Activated T-cell treated with anti-CD3 and anti-CD28 coated beads for 24 hours (primary cell): Measurements from ENCODE around the gene LCP2.
A peak's percentile ranks its signal among the peaks of the same experiment; 100 is the strongest.

Experiments used
- DNase-seq: peaks from one replicate; pipeline ENCODE4 v3.0.0-alpha.2; 2020; ENCODE audit warnings: low read depth

Gene LCP2

DNA sequence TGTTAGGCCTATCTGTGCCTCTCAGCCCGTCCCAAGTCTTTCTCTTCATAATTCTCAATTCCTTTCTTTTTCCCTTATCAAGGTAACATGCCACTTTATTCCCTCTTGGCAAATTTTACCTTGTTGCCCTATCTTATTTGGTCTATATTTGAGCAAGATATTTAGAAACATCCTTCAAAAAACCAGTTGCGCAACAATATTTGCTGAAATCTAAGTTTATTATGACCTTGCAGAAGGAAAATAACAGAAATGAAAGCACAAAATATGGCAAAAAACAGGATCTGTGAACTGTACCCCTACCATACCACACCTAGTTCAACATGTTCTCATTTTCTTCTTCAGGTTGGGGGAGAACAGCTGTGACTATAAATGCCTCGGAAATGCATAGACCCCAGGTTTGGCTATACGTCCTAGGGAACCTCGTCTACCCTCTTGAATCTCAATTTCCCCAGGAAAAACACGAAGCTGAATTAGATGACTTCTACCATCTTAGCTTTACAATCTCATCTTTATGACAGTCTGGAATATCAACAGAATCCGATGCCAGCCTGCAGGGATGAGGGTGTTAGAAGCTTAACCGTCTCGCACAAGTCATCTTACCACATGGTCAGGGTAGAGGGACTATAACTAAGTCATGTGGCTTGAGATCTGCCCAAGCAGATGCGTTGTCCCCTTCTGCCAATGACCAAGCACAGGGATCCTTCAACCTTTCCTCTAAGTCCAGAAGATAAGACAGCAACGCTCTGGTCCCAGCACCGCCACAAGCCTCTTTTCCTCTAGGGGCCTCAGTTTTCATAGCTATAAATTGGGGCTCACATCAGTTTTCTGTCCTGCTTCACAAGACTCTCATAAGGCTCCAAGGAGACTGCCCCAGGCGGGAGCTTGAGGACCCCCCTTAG is 1.3 kb downstream of the LCP2 start:
- DNase-seq: no peak

DNA sequence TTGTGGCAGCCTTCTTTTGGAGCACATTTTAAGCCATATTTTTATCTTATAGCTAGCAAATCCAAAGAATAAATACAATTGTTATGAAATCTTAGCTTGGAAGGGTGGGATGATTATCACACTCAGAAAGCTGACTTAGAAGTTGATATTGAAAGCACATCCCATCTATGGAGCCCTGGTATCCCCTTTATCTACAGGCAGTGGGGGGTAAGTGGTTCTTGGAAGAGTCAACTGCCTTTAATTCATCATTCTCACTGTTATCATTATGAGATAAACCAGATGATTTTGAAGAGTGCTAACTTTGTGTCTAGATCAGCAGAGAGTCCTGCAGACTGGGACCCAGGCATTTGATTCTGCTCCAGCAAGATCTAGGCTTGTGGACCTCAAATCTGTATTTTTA is 3.0 kb downstream of the LCP2 start:
- no peak for DNase-seq

DNA sequence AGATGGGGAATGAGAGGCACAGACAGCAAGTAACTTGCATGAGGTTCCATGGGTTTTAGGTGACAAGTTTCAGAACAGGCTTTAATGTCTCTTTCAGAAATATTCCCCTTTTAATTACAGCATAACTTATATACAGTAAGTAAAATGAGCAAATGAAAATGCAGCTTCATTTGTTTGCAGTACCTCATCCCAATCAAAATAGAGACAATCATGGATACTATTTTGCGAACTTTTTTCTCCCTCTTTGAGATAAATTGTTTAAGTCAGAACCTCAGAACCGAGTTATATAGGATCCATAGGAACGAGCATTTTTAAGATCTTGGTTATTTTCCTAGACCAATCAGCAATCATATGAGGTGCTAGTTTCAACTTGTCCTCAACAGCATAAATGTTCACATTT is 3.5 kb downstream of the LCP2 start:
- no peak for DNase-seq

DNA sequence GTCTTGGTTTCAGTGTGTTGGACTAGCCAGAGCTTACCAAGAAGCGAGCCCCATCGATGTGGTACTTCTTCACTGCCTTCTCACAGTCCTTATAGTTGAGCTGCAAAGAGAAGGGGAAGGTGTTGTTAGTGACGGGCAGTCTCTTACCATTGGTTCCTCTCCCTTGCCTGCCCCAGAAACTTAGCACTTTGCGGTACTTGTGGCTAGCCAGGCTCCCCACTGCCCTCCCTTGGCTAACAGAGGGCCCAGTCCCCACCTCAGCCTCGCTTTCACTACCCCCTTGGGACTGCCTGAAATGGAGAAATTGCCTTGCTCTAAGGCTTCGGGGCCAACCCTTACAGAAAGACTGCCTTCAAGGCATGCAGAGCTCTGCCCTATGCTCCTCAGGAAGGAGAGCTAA is 4.3 kb downstream of the LCP2 start:
- DNase-seq: peak; percentile 35

DNA sequence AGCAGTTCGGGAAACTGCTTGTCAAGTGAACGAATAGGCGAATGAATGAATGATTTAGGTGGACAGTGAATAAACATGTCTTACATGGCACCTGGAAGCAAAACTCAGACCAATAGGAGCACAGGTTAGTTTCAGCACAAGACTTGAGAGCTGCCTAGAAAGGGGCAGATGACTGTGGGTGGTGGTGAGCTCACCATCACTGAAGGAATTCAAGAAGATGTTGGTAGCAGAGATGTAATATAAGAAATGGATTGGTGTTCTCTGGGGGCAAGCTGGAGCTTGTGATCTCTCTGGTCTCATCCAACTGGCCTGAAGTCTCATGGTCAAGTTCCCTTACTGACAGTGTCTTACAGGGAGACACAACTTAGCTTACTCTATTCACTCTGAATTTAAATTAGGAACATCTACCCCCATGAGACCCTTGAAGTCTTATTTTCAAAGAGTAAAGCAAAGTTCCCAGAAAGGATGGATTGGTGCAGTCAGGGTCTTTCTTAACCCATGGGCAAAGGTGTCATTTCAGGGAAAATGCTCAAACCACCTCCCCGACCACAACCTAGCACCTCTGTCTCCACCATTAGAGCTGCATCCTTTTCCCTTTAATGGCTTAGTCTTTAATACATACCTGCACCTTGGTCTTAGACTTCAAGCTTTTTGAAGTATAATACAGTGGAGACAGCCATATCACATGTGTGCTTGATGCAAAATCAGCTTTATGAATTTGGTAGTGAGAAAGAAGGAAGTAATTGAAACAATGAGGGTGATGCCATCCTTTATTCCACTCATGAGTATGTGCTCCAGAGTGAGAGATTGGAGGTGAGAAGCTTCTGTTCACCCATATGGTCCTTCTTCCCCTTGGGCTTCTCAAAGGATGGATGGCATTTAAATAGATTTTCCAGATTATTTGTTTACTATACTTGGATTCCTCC is 5.1 kb downstream of the LCP2 start:
- no peak for DNase-seq

DNA sequence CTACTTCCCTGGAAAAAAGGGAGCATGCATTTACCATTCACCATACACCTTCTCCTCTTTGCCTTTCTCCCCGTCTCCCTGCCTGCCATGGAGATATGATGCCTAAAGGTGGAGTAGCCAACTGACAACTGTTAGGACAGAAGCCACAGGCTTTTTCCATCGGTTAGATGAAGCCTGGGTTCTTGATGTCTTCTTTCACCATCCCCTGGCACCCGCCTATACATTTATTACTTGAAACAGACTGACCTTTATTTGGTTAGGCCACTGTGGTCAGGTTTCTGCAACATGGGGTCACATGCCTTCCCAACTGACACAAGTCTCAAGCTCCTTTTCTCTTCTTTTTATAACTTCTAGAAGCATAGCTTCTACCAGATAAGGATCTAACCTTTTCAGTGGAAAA is 7.1 kb downstream of the LCP2 start:
- DNase-seq: no peak

DNA sequence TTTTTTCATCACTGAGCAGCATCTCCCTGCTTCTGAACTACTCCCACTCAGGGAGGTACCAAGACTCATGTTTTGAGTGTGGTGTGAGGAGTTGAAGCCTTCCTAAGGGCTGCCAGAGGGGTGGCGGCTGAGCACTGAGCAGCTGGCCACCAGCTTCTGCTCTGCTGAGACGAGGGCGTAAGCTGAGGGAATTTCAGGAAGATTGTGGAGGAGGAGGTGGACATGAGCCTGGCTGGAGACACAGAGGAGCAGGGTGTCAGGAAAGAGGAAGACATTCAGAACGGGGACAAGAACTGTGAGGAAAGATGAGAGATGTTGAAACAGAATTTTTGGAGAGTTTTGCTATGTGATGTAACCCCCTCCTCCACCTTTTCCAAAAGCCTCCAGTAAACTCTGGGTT is 7.8 kb downstream of the LCP2 start:
- no peak for DNase-seq

DNA sequence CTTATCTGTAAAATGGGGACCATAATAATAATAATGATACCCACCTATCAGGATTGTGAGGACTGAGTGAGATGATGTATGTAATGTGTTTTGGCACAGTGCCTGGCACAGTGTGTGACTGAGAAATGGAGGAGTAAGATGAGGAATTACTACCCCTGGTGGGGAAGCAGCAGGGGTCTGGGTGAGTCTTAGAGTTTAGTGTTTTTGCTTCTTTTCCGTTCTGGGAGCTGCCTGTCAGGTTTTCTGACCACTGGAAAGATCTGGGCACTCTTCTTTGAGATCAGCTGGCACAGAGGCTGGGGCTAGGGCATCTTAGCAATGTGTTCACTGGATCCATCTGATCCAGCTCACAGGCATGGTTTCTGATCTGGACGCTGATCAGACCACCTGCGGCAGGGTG is 8.5 kb downstream of the LCP2 start:
- no peak for DNase-seq

DNA sequence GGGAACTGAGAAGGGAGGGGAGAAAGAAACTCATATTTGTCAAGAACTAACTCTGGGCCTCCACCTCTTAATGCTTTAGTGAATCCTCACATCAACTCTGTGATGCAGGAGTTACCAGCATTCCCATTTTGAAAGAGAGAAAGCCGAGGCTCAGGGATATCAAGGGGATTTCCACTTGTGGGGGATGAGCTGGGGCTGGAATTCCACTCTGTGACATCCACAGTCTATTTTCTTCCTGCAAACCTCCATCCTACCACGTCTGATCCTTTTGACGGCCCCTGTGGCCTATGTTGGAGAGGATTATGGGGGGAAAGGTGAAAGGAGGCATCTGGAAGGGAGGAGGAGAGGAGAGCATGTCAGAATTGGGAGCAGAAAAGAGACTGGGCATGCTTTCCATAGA is 9.0 kb downstream of the LCP2 start:
- DNase-seq: no peak

DNA sequence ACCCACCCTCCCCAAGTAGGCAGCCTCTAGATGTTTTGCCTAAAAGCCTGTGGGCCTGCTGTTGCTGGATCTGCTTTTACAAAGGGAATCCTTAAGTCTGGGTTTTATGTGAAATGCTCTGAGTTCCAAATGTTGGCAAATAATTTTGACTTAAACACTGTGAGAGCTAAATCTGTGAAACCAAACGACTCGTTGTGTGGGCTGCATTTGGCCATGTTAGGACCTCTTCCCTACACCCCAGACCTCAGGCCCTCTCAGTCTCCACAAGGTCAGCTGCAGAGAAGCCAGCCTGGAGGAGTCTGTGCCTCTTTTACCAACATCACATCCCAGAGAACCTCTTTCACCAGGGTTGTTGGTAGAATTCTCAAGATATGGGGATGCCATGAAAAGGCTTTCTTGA is 9.4 kb downstream of the LCP2 start:
- no peak for DNase-seq

DNA sequence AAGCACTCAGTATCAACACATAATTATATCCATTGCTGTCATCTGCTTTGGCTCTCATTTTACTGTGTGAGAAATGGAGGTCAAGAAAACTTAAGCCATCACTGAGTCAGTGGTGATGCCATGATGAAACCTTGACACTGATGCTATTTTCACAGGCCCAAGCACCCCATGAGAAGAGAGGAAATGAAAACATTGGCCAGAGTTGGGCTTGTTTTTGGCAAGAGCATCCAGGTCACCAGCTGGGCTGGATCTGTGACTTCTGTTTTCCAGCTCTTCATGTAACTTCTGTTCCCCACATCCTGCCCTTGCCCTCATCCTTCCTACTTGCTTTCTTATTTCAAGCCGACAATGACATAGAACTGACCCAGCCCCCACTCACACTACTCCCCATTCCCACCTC is 10.0 kb downstream of the LCP2 start:
- no peak for DNase-seq

DNA sequence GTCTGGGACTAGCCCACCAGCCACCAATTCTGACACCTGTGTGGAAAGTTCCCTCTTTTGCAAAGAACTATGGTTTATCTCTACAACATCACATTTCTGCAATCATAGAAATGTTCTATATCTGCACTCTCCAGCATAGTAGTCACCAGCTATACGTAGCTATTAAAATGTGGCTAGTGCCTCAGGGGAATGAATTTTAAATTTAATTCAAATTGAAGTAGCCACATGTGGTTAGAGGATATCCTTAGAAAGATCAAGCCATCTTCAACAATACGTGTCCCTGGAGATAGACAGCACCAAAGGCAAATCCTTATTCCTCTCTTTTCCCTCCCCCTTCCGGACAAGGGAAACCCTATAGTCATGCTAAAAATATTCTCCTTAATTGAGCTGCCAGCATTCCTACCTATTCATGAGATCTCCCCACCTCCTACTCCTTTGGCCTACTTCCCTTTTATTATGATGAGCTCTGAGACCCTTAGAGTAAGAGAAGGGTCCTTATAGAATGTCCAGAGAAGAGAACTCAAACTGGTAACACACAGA is 11.1 kb downstream of the LCP2 start:
- no peak for DNase-seq

DNA sequence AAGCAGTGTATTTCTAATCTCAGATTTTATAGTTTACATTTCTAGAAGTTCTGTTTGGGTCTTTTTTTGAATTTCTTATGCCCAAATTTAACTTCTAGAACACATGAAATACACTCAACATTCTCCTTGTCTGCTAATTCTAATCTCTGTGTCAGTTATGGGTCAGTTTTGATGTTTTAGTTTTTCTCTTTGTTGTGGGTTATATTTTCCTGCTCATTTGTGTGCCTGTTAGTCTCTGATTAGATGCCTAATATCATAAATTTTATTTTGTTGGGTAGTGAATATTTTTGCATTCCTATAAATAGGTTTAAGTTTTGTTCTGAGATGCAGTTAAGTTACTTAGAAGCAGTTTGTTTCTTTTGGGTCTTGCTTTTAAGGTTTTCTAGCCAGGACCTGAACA is 12.4 kb downstream of the LCP2 start:
- DNase-seq: no peak

DNA sequence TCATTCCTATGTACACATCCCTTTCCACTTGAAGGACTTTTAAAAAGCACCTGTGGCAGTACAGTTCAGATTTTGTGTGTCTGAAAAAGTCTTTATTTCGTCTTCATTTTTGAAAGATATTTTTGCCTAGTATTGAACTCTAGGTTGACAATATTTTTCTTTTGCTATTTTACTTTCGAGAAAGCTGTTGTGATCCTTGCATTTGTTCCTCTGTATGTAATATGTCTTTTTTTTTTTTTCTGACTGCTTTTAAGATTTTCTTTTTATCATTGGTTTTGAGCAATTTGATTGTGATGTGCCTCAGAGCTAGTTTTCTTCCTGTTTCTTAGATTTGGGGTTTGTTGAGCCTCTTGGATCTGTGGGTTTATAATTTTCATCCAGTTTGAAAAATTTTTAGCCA is 13.3 kb downstream of the LCP2 start:
- no peak for DNase-seq

DNA sequence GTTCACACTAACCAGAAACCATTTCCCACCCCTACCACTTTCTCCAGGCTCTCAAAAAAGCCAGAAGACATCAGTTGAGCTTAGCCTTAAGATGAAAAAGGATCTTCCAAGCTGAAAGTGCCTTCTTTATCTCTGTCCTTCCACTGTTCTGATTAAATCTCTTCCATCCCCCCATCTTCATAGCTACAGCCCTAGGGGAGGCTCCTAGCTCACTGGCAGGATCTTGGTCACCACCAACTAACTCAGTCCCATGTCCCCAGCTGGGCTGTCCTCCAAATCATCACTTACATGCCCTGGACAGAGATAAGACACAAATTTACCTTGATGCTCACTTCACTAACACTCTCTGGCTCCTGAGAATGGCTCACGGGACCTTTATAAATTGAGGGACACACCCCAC is 14.3 kb downstream of the LCP2 start:
- no peak for DNase-seq

DNA sequence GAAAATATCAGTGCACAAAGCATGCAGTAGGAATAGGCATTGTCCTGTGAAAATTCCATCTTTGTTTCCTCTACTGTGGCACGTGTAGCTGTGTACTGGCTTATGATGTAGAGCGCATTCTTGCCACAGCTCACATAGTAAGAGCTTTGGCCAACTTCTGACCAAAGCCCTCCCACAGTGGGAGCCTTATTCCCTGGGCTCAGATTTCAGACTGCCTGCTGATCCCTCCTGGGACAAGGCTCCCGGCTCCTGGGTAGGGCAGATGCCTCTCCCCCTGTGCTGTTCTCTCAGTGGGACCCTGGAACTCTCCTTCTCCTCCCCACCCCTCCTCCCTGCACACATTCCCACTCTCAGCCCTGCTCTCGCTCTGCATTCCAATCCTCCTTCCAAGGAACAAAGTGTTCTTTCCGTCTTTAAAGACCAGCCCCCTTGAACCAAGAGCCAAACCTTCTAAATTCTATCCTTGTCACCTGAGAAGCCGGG is 17.5 kb downstream of the LCP2 start:
- DNase-seq: no peak

DNA sequence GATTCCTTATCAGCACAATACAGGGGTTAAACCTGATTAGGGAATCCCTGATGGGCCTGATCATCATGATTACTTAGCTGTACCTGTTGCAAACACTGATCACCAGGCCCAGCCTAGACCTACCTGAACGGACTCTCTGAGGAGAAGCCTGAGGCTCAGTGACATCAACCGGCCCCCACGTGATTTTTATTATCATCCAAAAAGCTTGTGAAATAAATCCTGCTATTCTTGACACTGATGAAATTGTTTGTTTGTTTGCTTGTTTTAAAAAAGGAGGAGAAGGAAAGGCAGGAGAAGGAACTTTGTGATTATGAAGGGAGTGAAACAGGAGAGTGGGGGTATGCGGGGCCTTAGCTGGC is 18.1 kb downstream of the LCP2 start:
- DNase-seq: no peak

DNA sequence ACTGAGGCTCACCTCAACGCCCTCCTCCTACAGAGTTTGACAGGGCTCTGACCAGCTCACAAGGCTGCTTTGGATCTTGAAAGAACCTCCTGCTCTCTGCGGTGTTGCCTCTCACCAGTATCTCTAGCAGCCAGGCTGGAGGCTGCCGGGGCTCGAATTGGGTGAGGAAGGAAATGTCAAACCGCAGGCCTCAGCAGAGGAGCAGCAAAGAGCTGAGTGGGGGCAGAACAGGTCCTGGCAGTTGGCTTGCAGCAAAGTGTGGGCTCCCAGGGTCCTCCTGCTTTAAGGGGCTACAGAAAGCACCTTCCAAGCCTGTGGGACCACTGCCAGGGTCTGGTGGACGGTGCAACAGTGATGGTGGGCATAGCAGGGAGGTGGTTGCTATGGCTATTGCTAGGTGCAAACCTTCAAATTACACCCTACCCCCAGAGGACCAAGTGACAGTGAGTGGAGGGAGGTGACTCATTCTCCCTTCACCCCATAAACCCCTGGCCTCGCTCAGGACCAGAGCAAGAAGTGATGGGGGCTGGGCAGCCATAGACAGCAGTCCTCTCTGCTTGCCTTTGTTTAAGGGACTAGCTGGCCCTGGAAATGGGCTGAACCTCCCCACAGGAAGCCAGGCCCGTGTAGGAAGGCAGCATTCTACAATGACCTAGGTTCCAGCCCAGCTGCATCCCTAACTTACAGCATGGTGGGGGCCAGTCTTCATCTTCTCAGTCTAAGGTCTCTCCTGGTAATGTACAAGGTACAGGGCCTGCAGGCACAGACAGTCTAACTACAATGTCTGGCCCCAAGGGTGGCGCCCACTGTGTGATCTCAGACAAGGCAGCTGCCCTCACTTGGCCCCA is 18.7 kb downstream of the LCP2 start:
- DNase-seq: peak; percentile 82

DNA sequence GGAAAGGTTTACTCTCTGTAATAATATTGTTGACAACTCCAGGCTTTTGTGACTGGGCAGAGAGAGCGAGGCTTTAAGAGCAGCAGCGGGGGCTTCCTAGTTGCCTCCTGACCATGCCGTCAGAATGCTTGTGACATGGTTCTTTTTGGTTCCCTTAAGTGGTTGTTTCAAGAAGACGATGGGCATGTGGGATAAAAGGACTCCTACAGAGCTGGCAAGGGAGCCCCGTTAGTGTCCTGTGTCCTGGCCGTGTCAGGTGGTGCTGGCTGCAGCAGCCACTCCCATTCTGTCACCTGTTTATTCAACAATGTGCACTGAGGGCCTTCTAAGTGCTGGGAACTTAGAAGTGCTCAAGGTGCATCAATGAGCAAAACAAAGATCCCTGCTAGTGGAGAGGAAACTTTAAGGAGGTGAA is 19.7 kb downstream of the LCP2 start:
- no peak for DNase-seq

DNA sequence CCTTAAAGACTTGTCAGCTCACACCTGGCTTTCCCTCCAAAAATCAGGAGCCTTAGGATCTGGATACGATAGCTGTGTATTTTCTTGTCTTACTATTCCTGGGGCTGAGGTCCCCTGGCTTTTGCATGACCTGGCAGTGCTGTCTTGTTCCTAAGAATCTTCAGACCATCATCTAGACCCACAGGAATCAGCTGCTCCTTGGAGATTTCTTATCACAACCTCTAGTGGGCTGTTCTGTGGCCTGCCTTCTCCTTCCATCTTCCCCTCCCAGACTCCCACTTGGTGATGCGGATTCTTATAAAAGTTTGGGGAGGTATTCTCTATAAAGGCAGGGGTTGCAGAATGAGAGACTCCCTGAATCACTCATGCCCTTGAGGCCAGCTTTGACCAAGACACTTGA is 21.4 kb downstream of the LCP2 start:
- no peak for DNase-seq

DNA sequence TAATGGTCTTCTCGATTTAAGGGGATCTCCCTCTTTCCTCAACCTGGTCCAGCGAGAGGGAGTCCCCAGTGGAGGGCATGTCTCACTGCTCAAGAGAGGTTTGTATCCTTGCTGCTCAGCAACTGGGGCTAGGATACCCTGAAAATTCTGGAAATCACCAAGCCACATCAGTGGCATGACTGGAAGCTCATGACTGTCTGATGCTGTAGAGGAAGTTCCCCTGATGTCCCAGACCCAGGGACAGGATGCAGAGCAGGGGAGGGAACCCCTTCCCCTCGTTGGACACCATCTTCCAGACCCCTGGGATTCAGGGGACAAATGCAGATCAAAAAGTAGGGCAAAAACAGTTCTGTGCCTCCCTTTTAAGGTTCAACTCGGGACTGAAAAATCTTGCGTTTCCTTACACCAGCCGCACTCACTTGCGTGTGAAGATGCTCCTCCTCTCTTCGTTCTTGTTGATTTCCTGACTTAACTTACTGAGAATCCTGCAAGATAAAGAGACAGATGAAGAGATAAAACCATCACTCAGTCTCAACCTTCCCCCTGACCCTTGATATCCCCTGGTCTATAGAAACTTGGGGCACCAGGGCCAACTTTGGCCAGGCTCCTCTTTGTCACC is 22.1 kb downstream of the LCP2 start:
- no peak for DNase-seq
